Thyroid gland (tissue), 4 donors: ENCODE data around the gene SLC15A4.

Source experiments
- POLR2A ChIP-seq, 2 donors: fragments of 450-650 bp; IDR thresholded peaks; one replicate each; pipeline ENCODE4 v1.6.1; 2017; ENCODE audit warnings: antibody characterized with exemption in 2 of 2, mild to moderate bottlenecking in 2 of 2, moderate library complexity in 1 of 2
- TF ChIP-seq, protein P1 (sequence below), 6 experiments: fragments of 200-600 bp in 3 of 6; fragments of 450-650 bp in 3 of 6; sonication (generic) in 3 of 6; IDR thresholded peaks; one replicate each; pipeline ENCODE4 v1.5.1; 2016 to 2019; ENCODE audit warnings: antibody characterized with exemption in 6 of 6, mild to moderate bottlenecking in 2 of 6, inconsistent platforms in 1 of 6, moderate library complexity in 1 of 6

- TF ChIP-seq, protein P1, sequence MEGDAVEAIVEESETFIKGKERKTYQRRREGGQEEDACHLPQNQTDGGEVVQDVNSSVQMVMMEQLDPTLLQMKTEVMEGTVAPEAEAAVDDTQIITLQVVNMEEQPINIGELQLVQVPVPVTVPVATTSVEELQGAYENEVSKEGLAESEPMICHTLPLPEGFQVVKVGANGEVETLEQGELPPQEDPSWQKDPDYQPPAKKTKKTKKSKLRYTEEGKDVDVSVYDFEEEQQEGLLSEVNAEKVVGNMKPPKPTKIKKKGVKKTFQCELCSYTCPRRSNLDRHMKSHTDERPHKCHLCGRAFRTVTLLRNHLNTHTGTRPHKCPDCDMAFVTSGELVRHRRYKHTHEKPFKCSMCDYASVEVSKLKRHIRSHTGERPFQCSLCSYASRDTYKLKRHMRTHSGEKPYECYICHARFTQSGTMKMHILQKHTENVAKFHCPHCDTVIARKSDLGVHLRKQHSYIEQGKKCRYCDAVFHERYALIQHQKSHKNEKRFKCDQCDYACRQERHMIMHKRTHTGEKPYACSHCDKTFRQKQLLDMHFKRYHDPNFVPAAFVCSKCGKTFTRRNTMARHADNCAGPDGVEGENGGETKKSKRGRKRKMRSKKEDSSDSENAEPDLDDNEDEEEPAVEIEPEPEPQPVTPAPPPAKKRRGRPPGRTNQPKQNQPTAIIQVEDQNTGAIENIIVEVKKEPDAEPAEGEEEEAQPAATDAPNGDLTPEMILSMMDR (IDR thresholded peaks at IDR 0.05) = no peak
- no peak for TF ChIP-seq POLR2A (IDR thresholded peaks at IDR 0.05)
These were observed 33.0 kb upstream of the SLC15A4 start for GRCh38 chr12:128856791-128857078.
